ENCODE data around the gene TC2N. TPM values are rescaled to one million over a fixed set of nuclear protein-coding genes. Genes with fewer than 3 reads are reported as not detected.

Gene TC2N
- total RNA-seq, 1 experiment from 2014 or later, result 7.7 TPM

DNA sequence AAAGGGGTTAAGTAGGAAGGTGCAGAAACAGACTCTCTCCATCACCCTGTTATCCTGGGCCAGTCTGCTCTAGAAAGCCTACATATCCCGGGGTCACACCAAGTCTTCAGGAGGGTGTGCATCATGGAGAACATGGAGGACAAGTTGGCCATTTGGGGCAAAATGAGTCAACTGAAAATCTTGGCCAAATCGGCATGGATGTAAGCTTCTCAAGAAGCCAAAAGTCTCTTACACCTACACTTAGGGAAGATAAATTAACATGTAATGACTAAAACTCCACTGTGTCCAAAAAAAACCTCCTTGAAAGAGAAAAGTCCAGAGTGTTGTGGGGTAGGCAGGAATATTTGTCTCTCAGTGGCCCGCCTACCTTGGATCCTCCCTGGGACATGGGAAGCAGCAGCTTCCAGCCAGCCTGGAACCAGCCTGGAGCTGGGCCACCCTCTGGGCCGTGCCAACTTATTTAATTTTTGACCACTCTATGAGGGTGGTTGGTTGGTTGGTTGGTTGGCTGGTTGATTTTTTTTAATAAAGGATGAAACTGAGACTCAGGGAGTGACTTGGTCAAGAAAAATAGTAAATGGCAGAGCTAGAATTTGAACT is 17.9 kb upstream of the TC2N start:
- POLR2A ChIA-PET (ENCODE audit: unreplicated experiment), result no interaction called here

DNA sequence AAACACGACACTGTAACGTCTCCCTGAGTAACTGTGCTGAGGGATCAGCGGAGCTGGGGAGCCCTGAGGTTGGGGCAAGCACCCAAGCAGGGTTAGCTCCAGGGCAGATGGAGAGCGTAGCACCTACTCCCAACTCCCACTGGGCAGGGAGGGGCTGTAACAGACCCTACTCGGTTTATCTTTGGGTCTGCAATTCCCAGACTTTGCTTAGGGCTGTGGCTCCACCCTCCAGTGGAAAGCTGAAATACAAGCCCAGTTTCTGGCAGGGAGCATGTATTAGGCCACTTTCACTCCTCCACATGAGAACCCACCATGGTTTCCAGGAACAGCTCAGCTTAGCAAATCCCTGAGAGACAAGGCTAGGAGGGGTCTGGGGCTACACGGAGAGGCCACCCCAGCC is 17.3 kb upstream of the TC2N start:
- CTCF ChIA-PET, result no interaction called here
- no peaks in the 10 kb centered on the region for H3K79me2 ChIP-seq (ENCODE audit: low read depth)
- BruUV-seq (replicated peaks), result no TSS peak
- H3K36me3 ChIP-seq (ENCODE audit: low read depth), result no peaks in the 10 kb centered on the region
- no peaks in the 10 kb centered on the region for H3K27me3 ChIP-seq (ENCODE audit: insufficient read depth, low read depth)
- no peak overlapping the region for H3K4me3 ChIP-seq
- POLR2A ChIA-PET (ENCODE audit: unreplicated experiment), result no interaction called here
- no peak overlapping the region for H3K27ac ChIP-seq
- H3K4me1 ChIP-seq (replicated peaks; ENCODE audit: insufficient read depth), result no peaks in the 10 kb centered on the region
- intact Hi-C loops (cut with micrococcal nuclease; ENCODE audit: unreplicated experiment), result no loop called here
- no peaks in the 10 kb centered on the region for H3K9me3 ChIP-seq (ENCODE audit: insufficient read depth, low read depth)
- DNase-seq, result no peak
- TF ChIP-seq, protein P1, sequence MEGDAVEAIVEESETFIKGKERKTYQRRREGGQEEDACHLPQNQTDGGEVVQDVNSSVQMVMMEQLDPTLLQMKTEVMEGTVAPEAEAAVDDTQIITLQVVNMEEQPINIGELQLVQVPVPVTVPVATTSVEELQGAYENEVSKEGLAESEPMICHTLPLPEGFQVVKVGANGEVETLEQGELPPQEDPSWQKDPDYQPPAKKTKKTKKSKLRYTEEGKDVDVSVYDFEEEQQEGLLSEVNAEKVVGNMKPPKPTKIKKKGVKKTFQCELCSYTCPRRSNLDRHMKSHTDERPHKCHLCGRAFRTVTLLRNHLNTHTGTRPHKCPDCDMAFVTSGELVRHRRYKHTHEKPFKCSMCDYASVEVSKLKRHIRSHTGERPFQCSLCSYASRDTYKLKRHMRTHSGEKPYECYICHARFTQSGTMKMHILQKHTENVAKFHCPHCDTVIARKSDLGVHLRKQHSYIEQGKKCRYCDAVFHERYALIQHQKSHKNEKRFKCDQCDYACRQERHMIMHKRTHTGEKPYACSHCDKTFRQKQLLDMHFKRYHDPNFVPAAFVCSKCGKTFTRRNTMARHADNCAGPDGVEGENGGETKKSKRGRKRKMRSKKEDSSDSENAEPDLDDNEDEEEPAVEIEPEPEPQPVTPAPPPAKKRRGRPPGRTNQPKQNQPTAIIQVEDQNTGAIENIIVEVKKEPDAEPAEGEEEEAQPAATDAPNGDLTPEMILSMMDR (conservative IDR thresholded peaks at IDR 0.05), result no peak
- no peak for TF ChIP-seq EZH2 (IDR thresholded peaks at IDR 0.05; ENCODE audit: low read depth)
- no peak overlapping the region for H3K4me2 ChIP-seq
- H3K9me2 ChIP-seq (ENCODE audit: insufficient read depth), result no peaks in the 10 kb centered on the region
- no peaks in the 10 kb centered on the region for H4K20me1 ChIP-seq (ENCODE audit: insufficient read depth)
- H3F3A ChIP-seq (ENCODE audit: insufficient read depth, low read depth), result no peaks in the 10 kb centered on the region
- no peak overlapping the region for H2AFZ ChIP-seq

More for the DNA sequence above, 17.9 kb upstream of the TC2N start:
- no peaks in the 10 kb centered on the region for H3K79me2 ChIP-seq (ENCODE audit: low read depth)
- no peaks in the 10 kb centered on the region for H4K20me1 ChIP-seq (ENCODE audit: insufficient read depth)
- no peaks in the 10 kb centered on the region for H3K9me2 ChIP-seq (ENCODE audit: insufficient read depth)
- no peaks in the 10 kb centered on the region for H3K4me1 ChIP-seq (replicated peaks; ENCODE audit: insufficient read depth)
- H3K9me3 ChIP-seq (ENCODE audit: insufficient read depth, low read depth), result no peaks in the 10 kb centered on the region
- TF ChIP-seq EZH2 (IDR thresholded peaks at IDR 0.05; ENCODE audit: low read depth), result no peak
- TF ChIP-seq, protein P1 (conservative IDR thresholded peaks at IDR 0.05), result no peak
- no peak overlapping the region for H3K4me2 ChIP-seq
- H3K27me3 ChIP-seq (ENCODE audit: insufficient read depth, low read depth), result no peaks in the 10 kb centered on the region
- H2AFZ ChIP-seq, result no peak overlapping the region
- DNase-seq, result no peak
- no peaks in the 10 kb centered on the region for H3F3A ChIP-seq (ENCODE audit: insufficient read depth, low read depth)
- no peak overlapping the region for H3K27ac ChIP-seq
- intact Hi-C loops (cut with micrococcal nuclease; ENCODE audit: unreplicated experiment), result no loop called here
- H3K36me3 ChIP-seq (ENCODE audit: low read depth), result no peaks in the 10 kb centered on the region
- no TSS peak for BruUV-seq (replicated peaks)
- CTCF ChIA-PET, result no interaction called here
- no peak overlapping the region for H3K4me3 ChIP-seq

DNA sequence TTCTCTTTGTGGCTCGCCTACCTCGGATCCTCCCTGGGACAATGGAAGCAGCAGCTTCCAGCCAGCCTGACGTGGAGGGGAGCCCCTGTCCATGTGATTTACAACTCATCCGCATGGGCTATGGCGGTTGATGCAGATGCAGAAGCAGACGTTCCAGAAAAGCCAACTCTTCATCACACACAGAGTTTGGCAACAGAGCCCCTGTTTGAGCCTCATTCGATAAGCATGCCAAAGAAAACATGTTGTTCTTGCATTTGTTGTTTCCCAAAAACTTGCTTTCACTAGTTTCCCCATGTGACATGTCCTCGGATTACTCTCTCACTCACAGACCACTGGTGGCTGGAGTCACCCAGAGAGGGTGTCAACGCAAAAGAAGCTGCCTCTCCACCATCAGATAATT is 16.4 kb upstream of the TC2N start:
- ChIA-PET CTCF (no interaction called here), POLR2A (ENCODE audit: unreplicated experiment) (no interaction called here)
- H3F3A ChIP-seq (ENCODE audit: insufficient read depth, low read depth), result no peaks in the 10 kb centered on the region
- H3K79me2 ChIP-seq (ENCODE audit: low read depth), result no peaks in the 10 kb centered on the region
- no peak overlapping the region for H3K4me3 ChIP-seq
- H3K27me3 ChIP-seq (ENCODE audit: insufficient read depth, low read depth), result no peaks in the 10 kb centered on the region
- H3K9me3 ChIP-seq (ENCODE audit: insufficient read depth, low read depth), result no peaks in the 10 kb centered on the region
- H3K4me2 ChIP-seq, result no peak overlapping the region
- H3K36me3 ChIP-seq (ENCODE audit: low read depth), result no peaks in the 10 kb centered on the region
- H3K4me1 ChIP-seq (replicated peaks; ENCODE audit: insufficient read depth), result no peaks in the 10 kb centered on the region
- DNase-seq, result no peak
- H4K20me1 ChIP-seq (ENCODE audit: insufficient read depth), result no peaks in the 10 kb centered on the region
- H2AFZ ChIP-seq, result no peak overlapping the region
- TF ChIP-seq EZH2 (IDR thresholded peaks at IDR 0.05; ENCODE audit: low read depth), result no peak
- TF ChIP-seq, protein P1 (conservative IDR thresholded peaks at IDR 0.05), result no peak
- intact Hi-C loops (cut with micrococcal nuclease; ENCODE audit: unreplicated experiment), result no loop called here
- H3K9me2 ChIP-seq (ENCODE audit: insufficient read depth), result no peaks in the 10 kb centered on the region
- no peak overlapping the region for H3K27ac ChIP-seq
- BruUV-seq (replicated peaks), result no TSS peak
